Ishikawa (cell line): ENCODE results near the gene MAPK12.

Source experiments
- CEBPB ChIP-seq: IDR thresholded peaks from 2 replicates; pipeline ENCODE4 v1.6.1; 2012
- CREB1 ChIP-seq: IDR thresholded peaks from 2 replicates; pipeline ENCODE4 v1.6.1; 2012; ENCODE audit warnings: low read depth
- EGR1 ChIP-seq: IDR thresholded peaks from 2 replicates; pipeline ENCODE4 v1.6.1; 2012
- EP300 ChIP-seq: IDR thresholded peaks from 2 replicates; pipeline ENCODE4 v1.6.1; 2012; ENCODE audit warnings: borderline replicate concordance
- FOXM1 ChIP-seq: IDR thresholded peaks from 2 replicates; pipeline ENCODE4 v1.6.1; 2012; ENCODE audit warnings: low read depth, borderline replicate concordance
- MAX ChIP-seq: IDR thresholded peaks from 2 replicates; pipeline ENCODE4 v1.6.1; 2012
- NFIC ChIP-seq: IDR thresholded peaks from 2 replicates; pipeline ENCODE4 v1.6.1; 2012
- RAD21 ChIP-seq: IDR thresholded peaks from 2 replicates; pipeline ENCODE4 v1.6.1; 2012; ENCODE audit warnings: low read depth
- REST ChIP-seq: IDR thresholded peaks from 2 replicates; pipeline ENCODE4 v1.6.1; 2012; ENCODE audit warnings: low read depth, mild to moderate bottlenecking
- TAF1 ChIP-seq: IDR thresholded peaks from 2 replicates; pipeline ENCODE4 v1.6.1; 2012; ENCODE audit warnings: low read depth, mild to moderate bottlenecking
- TCF12 ChIP-seq: IDR thresholded peaks from 2 replicates; pipeline ENCODE4 v1.6.1; 2012; ENCODE audit warnings: low read depth
- TEAD4 ChIP-seq: IDR thresholded peaks from 2 replicates; pipeline ENCODE4 v1.6.1; 2012
- USF1 ChIP-seq: IDR thresholded peaks from 2 replicates; pipeline ENCODE4 v1.6.1; 2012
- YY1 ChIP-seq: IDR thresholded peaks from 2 replicates; pipeline ENCODE4 v1.6.1; 2012; ENCODE audit warnings: low read depth
- ZBTB7A ChIP-seq: IDR thresholded peaks from 2 replicates; pipeline ENCODE4 v1.6.1; 2012; ENCODE audit warnings: low read depth

The MAPK12 gene

GRCh38 chr22:50259302-50259701 is 2.2 kb downstream of the MAPK12 start:
- no peak for TF ChIP-seq EGR1
- TF ChIP-seq TAF1: no peak
- no peak for TF ChIP-seq CREB1
- TF ChIP-seq NFIC: no peak
- no peak for TF ChIP-seq USF1
- TF ChIP-seq YY1: no peak
- TF ChIP-seq MAX: no peak
- no peak for TF ChIP-seq ZBTB7A
- no peak for TF ChIP-seq TCF12
- TF ChIP-seq TEAD4: no peak
- TF ChIP-seq EP300: no peak
- TF ChIP-seq CEBPB: no peak
- no peak for TF ChIP-seq FOXM1
- no peak for TF ChIP-seq RAD21

GRCh38 chr22:50258361-50259292 is 2.9 kb downstream of the MAPK12 start:
- TF ChIP-seq CEBPB (no peak), MAX (no peak), TAF1 (no peak), EGR1 (no peak), FOXM1 (no peak), REST (no peak), TEAD4 (no peak), CREB1 (no peak)

GRCh38 chr22:50257451-50258360 is 3.8 kb downstream of the MAPK12 start:
- TF ChIP-seq TCF12 (no peak), RAD21 (no peak), USF1 (no peak), EP300 (no peak), FOXM1 (no peak), CREB1 (no peak), NFIC (no peak), REST (no peak), ZBTB7A (no peak), CEBPB (no peak), TEAD4 (no peak), TAF1 (no peak), EGR1 (no peak), MAX (no peak)

GRCh38 chr22:50257041-50257440 is 4.4 kb downstream of the MAPK12 start:
- TF ChIP-seq CREB1 (no peak), CEBPB (no peak), YY1 (no peak), NFIC (no peak), REST (no peak), TAF1 (no peak), RAD21 (no peak), MAX (no peak), FOXM1 (no peak), USF1 (no peak), EGR1 (no peak)
